GM19099 (cell line): Measurements from ENCODE around the gene SUN2.

Experiments
- POLR2A ChIP-seq: IDR thresholded peaks from 3 replicates; pipeline ENCODE4 v1.6.1; 2011; ENCODE audit warnings: low read depth; ENCODE audit not compliant: insufficient read length; ENCODE audit errors: extremely low read depth

Gene SUN2

DNA sequence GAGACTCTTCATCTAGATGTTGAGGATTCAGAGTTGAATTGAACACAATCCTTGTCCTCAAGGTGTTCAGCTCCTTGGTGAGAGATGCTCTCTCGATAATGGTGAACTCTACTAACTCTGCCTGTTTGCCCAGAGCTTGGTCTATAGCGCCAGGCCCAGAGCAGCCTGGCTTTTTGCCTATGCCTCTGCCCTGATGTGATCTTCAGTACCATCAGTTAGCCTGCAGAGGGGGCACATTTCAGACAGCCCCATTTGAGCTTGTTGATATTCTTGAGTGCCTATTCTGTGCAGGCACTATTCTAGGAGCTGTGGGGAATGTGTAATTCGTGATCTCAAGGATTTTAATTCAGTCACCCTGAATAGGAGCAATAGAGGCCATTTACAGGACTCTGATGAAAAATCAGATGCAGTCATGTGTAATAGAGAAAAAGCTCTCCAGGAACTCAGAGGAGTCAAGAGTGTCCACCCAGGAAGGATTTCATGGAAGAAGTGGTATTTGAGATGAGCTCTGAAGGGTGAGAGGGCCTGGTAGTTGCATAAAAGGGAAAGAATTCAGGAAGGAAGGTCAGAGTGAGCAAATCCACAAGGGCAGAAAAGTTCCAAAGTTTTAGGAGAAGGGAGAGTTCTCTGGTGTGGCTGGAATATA is 30.7 kb downstream of the SUN2 start:
- no peak for TF ChIP-seq POLR2A

GRCh38 chr22:38724176-38724575 is 31.6 kb downstream of the SUN2 start:
- no peak for TF ChIP-seq POLR2A

- no peak for TF ChIP-seq POLR2A
These were observed 34.2 kb downstream of the SUN2 start for GRCh38 chr22:38721551-38721950.

DNA sequence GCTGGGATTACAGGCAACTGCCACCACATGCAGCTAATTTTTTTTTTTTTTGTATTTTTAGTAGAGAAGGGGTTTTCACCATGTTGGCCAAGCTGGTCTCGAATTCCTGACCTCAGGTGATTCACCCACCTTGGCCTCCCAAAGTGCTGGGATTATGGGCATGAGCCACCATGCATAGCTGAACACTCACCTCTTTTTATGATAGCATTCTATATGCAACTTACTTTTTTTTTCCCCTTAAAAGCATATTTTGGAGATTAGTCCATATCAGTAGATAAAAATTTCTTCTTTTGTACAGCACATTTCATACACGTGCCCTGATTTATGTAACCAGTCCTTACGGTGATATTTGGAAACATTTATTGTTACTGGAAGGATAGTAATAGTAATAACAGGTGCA is 35.4 kb downstream of the SUN2 start:
- TF ChIP-seq POLR2A: no peak

- TF ChIP-seq POLR2A: no peak
These were observed 36.6 kb downstream of the SUN2 start for GRCh38 chr22:38719196-38719595.

GRCh38 chr22:38718414-38718813 is 37.4 kb downstream of the SUN2 start:
- TF ChIP-seq POLR2A: no peak

DNA sequence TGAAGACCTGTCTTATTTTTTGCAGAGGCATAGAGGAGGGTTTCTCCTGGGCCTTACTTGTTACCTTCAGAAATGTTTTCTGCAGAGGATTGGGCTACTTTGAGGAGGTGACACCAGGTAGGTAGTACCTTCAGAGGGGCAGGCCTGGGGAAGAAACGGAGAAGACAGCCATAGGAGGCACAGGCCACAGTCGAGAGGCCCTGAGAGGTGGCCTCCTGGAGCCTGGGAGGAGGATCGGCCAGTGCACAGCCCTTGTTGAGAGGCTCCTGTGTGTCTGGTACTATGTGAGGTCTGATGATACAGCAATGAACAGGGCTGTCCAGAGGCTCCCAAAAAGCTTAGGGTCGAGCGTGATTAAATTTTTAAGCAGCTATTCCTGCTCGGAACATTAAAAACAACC is 38.6 kb downstream of the SUN2 start:
- TF ChIP-seq POLR2A: no peak

DNA sequence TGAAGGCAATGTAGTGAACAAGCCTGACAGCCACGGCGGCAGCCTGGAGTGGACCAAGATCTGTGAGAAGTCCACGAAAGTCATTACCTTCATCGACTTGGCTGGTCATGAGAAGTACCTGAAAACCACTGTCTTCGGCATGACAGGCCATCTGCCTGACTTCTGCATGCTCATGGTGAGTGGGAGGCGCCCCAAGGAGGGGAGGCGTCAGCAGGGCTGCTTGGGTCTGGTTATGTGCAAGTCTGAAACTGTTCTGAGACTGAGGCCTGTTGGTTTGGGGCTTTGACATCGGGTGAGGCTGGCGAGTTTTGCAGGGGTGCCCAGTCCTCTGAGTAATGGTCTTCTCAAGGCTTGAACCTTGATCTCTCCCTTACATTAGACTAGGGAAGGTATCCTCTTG is 39.0 kb downstream of the SUN2 start:
- no peak for TF ChIP-seq POLR2A

DNA sequence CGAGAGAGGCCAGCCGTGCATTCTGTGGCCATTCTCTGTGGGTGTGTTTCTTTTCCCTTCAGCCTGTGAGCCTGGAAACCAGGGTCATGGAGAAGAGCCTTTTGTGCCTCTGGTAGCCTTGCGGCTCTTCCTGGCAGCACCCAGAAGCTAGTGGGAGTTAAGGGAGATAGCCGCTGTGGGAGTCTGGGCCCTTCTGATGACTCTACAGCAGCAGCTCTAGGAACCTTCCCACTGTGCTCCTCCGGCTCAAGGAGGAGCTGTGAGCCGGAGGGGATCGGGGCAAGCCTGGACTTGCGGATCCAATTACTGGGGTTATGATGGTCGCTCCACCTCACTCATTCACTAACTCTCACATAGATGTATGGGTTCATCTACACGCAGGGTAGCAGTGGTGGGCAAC is 39.5 kb downstream of the SUN2 start:
- TF ChIP-seq POLR2A: no peak

GRCh38 chr22:38715852-38716251 is 39.9 kb downstream of the SUN2 start:
- TF ChIP-seq POLR2A: no peak

DNA sequence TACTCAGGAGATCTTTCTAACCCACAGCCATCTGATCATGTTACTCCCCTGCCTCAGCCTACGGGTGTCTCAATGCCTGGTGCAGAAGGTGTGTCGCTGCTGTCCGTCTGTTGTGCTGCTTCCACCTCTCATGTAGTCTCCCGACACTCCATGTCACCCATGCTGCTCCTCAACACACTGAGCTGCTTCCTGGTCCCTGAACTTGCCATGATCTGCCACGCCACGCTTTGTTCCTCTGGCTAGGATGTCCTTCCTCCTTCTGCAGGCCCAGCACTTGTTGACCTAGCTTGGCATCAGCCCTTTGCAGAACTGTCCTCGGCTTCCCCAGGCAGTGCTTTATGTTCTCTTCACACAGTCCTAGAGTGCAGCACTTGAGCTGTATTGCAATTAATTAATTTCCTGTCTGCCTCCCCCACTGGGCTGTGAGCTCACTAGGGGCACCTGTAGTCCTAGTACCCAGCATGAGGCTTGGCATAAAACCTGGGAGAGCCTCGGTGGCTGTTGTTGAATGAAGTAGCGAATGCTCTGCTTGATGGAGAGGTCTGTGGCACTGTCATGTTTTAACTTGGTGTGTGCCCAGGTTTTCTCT is 40.5 kb downstream of the SUN2 start:
- no peak for TF ChIP-seq POLR2A

DNA sequence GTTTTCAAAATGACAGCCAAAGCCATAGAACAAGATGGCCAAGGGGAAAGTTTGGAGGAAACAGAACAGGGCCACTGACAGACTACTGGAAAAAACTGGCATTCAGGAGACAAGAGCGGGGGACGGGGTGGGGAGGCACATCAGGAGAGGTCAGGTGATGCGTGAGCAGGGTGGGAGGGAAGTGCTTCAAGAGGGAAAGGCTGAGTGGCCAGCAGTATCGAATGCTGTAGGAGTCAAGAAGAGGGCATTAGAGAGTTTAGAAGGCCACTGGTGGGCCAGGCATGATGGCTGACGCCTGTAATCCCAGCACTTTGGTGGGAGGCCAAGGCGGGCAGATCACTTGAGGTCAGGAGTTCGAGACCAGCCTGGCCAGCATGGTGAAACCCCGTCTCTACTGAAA is 41.9 kb downstream of the SUN2 start:
- TF ChIP-seq POLR2A: no peak

DNA sequence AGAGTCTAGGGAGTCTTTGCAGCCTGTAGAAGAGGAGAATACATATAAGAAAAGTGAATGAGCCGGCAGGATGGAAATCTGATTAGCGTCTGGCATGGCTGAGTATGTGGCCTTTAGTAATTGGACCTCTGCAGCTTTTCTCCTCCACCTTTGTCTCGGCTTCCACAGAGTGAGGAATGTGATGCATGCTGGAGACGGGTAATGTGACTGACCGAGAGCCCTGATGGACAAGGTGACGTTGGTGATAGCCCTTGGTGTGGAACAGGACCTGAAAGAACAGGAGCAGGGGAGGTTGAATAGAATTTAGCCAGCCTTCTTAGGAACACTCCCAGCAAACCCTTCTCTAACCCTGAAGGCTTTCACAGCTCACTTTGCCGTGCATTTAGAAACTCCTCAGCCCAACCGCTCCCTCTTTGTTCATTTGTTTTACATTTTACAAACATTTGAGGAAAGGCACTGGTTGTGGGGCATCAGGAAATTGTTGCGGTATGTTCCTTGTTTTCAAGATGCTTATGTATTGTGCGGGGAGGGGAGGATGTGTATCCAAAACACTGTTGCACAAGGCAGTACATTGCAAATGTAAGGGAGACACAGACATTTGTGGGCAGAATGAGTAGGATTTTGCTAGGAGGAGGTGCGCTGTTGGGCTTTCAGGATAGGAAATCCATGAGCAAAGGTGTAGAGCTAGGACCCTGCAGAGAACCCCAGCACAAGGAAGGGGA is 43.2 kb downstream of the SUN2 start:
- no peak for TF ChIP-seq POLR2A

DNA sequence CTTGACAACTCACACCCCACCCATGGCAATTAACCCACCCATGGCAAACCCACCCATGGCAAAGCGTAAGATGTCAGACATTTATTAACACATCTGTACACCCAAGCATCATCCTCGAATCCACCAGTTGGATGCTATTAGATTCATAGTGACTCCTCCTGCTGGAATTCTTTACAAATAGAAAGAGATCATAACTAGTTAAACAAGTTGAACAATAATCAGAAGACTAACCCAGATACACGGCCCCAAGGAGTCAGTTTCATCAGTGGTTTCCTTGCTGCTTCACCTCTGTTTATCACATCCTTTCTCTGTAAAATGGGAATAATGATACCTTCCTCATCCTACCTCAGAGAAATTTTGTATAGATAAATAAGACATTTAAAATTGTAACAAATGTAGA is 44.9 kb downstream of the SUN2 start:
- TF ChIP-seq POLR2A: no peak

DNA sequence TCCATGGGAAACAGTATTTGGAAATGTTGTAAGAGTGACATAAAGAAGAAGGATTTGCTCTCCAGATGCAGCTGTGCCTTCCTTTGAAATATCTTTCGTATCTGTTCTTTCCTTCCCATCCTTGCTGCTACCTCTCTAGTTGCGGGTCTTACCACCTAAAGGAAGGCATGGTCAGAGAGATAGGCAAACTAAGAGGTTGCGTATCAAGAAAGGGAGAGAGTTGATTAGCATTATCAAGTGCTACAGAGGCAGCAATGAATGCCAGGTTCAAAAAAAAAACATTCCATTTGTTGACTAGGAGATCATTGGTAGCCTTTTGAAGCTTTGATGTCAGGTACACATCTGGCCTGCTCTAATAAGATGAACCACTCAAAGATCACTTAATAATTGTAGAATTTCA is 45.4 kb downstream of the SUN2 start:
- no peak for TF ChIP-seq POLR2A

- no peak for TF ChIP-seq POLR2A
These were observed 46.5 kb downstream of the SUN2 start for GRCh38 chr22:38709306-38709705.
